NCI-H146 (cell line): Measurements from ENCODE around the gene MARS1.
"Not testable (repeated sequence)": the region's sequence is repeated elsewhere in the genome, so short reads cannot be mapped to it uniquely, and the experiment has no call there.

Source experiments
- DNase-seq: peaks from one replicate; lab custom pipeline; 2025; lab: John Stamatoyannopoulos, UW

MARS1 gene

GRCh38 chr12:57495051-57495701 lies 7.3 kb downstream of the MARS1 start:
- DNase-seq, result not testable (repeated sequence)

- no peak for DNase-seq
Measured at GRCh38 chr12:57496822-57497221, 9.0 kb downstream of the MARS1 start.

DNA sequence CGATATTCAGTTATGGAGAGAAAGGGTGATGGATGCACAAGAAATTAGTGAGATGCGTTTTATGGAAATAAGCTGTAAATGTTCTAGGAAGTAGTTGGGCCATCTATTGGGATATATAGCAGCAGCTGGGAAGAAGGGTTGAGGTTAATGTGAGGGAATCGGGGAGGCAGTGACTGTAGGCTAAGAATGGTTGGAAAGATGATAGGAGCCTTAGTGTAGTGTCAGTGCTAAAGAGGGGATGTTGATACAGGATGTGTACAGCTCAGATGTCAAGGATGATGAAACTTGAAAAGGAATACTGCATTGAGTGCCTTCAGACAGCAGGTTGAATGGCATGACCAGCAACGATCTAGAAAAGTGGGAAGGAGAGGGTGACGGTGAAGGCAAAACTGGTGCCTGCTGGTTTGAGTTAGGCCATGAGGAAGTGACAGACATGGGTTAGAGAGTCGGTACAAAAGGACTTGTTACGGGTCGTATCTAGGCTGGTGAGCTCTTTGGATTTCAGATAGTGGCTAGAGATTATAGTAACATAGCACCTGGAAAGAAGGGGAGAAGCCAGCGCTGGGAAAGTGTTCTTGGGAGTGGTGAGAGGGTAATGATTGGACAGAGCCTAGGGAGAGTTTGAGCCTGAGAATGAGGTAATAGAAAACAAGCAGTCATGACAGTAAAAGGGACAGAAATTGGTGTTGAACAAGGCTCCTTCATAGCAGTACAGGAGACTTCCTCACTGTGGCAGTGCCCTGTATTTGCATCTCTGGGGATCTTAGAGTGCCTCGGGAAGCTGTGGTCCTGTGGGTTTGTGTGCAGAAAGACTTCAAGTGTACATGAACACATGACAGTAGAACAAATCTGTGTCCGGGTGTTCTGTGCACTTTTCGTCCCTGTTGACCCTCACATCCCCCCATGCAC lies 9.6 kb downstream of the MARS1 start:
- DNase-seq, result no peak

DNA sequence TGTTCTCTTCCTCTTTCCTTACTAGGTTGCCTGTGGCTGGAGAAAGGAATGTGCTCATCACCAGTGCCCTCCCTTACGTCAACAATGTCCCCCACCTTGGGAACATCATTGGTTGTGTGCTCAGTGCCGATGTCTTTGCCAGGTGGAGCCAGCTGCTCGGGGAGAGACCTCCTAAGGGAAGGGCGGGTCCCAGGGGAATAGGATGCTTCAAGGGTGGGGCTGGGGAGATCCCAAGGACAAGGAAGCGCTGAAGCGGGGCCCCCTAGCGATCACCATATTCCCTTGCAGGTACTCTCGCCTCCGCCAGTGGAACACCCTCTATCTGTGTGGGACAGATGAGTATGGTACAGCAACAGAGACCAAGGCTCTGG lies 10.2 kb downstream of the MARS1 start:
- no peak for DNase-seq

DNA sequence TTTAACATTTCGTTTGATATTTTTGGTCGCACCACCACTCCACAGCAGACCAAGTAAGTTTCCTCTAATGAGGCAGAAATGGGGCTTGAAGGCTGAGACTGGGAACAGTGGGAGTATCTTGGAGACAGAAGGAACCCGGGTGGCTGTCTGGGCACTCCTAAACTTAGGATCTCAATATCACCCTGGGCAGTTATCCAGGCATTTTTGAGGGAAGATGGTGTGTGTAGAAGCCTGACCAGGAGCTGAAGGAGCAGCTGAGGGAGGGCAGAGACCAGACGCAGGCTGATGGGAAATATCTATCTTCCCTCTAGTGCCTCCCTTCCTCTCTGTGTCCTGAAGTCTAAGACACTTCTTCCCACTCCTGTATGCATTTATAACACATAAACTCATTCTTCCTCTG lies 10.7 kb downstream of the MARS1 start:
- no peak for DNase-seq

- no peak for DNase-seq
Measured at GRCh38 chr12:57500213-57500612, 12.3 kb downstream of the MARS1 start.

GRCh38 chr12:57502311-57502969 lies 14.6 kb downstream of the MARS1 start:
- DNase-seq, result not testable (repeated sequence)

DNA sequence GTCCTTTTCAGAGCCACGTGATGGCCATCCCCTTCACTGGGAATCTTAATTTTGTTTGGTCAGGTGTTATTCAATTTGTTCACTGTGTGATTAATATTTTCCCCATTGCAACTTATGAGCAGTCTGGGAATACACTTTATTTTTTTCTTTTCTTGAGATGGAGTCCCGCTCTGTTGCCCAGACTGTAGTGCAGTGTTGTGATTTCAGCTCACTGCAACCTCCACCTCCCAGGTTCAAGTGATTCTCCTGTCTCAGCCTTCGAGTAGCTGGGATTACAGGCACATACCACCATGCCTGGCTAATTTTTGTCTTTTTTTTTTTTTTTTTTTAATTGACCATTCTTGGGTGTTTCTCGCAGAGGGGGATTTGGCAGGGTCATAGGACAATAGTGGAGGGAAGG lies 18.7 kb downstream of the MARS1 start:
- DNase-seq, result not testable (repeated sequence)

DNA sequence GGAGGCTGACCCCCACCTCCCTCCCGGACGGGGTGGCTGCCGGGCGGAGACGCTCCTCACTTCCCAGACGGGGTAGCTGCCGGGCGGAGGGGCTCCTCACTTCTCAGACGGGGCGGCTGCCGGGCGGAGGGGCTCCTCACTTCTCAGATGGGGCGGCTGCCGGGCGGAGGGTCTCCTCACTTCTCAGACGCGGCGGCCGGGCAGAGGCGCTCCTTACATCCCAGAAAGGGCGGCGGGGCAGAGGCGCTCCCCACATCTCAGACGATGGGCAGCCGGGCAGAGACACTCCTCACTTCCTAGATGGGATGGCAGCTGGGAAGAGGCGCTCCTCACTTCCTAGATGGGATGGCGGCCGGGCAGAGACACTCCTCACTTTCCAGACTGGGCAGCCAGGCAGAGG lies 19.9 kb downstream of the MARS1 start:
- not testable (repeated sequence) for DNase-seq

DNA sequence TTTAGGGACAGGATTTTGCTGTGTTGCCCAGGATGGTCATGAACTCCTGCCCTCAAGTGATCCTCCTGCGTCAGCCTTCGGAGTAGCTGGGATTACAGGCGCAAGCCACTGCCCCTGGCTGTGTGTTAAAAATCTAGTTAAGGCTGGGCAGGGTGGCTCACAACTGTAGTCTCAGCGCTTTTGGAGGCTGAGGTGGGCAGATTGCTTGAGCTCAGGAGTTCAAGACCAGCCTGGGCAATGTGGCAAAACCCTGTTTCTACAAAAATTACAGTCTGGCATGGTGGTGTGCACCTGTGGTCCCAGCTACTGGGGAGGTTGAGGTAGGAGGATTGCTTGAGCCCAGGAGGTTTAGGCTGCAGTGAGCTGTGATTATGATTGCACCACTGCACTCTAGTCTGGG lies 23.3 kb downstream of the MARS1 start:
- no peak for DNase-seq

- DNase-seq, result no peak
Measured at GRCh38 chr12:57511588-57512325, 23.9 kb downstream of the MARS1 start.

DNA sequence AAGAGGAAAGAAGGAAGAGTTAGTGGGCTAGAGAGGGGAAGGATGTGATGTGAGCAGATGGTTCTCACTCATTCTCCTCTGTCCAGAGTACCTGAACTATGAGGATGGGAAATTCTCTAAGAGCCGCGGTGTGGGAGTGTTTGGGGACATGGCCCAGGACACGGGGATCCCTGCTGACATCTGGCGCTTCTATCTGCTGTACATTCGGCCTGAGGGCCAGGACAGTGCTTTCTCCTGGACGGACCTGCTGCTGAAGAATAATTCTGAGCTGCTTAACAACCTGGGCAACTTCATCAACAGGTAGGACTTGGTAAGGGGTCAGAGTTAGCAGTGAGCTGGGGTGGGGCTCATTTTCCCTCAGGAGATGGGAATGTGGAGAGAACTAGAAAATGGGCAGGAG lies 24.8 kb downstream of the MARS1 start:
- no peak for DNase-seq

DNA sequence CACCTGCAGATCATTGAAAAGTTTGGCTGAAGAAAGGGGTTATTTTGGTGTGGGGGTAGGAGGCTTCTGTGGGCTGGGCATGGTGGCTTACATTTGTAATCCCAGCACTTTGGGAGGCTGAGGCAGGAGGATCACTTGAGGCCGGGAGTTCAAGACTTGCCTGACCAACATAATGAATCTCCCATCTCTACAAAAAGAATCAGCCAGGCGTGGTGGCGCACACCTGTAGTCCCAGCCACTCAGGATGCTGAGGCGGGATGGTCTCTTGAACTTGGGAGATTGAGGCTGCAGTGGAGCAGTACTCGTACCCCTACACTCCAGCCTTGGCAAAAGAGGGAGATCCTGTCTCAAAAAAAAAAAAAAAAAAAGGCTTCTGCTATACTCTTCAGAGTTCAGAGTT lies 25.4 kb downstream of the MARS1 start:
- no peak for DNase-seq

DNA sequence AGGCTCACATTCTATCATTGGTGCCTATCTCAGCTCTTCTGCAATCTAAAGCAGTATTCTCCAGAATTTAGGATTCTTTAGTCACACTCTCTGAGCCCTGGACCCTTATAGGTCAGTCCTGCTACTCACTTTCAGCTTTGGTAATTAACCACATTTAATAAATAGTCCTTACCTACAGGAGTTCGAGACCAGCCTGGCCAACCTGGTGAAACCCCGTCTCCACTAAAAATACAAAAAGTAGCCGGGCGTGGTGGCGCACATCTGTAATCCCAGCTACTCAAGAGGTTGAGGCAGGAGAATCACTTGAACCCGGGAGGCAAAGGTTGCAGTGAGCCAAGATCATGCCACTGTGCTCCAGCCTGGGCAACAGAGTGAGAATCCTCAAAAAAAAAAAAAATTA lies 25.8 kb downstream of the MARS1 start:
- not testable (repeated sequence) for DNase-seq

DNA sequence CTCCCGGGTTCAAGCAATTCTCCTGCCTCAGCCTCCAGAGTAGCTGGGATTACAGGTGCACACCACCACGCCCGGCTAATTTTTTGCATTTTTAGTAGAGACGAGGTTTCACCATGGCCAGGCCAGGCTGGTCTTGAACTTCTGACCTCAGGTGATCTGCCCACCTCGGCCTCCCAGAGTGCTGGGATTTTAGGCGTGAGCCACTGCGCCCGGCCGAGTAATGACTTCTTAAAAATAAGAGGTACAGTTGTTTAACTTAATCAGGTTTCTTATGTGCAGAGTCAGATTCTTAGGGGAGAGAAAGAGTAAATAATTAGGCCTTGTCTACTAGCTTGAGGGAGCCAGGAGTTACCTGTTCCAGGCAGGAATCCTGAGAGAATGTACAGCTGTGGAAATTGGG lies 26.4 kb downstream of the MARS1 start:
- DNase-seq, result not testable (repeated sequence)

- DNase-seq, result peak; percentile 37
Measured at GRCh38 chr12:57514720-57515407, 27.0 kb downstream of the MARS1 start.

DNA sequence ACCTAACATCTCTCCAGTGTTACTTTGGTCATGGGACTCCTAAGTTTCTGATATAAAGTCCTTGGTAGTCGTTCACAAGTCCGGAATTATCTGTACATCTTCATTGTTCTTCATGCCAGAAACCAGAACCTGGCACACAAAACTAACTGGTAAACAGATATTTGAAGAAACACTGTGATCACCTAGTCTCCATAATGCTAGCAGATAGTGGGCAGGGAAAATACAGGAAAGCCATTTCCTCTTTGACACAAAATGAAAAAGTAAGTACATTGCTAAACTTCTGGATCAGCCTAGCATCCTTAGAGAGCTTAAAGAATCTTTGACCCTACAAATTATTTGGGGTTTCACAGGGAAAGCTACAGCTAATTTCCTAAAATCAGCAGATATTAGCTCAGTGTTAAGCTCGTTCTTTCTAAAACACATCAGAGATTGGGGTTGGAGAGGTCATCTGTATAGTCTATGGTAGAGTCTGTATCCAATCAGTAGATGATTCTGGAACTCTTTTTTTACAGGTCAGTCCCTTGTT lies 27.6 kb downstream of the MARS1 start:
- DNase-seq, result no peak

DNA sequence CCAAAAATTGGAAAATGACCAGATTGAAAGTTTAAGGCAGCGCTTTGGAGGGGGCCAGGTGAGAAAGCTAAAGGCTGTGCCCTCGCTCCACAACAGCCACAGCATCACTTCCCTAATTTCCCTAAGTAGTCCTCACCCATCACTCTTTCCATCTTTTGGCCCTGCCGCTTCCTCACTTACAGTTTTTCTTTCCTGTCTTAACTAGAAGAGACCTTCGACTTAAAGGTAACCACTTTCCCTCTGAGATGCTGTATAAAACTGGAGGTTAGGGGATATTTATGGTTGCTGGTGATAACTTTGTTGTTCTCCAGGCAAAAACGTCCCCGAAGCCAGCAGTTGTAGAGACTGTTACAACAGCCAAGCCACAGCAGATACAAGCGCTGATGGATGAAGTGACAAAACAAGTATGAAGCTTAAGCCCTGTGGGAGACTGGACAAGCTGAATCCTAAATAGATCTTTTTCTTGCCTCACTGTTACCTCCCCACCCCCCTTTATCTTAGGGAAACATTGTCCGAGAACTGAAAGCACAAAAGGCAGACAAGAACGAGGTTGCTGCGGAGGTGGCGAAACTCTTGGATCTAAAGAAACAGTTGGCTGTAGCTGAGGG lies 28.2 kb downstream of the MARS1 start:
- DNase-seq, result no peak

- DNase-seq, result no peak
Measured at GRCh38 chr12:57516617-57517153, 28.8 kb downstream of the MARS1 start.

- DNase-seq, result no peak
Measured at GRCh38 chr12:57517187-57517586, 29.3 kb downstream of the MARS1 start.

- DNase-seq, result not testable (repeated sequence)
Measured at GRCh38 chr12:57517718-57518117, 29.9 kb downstream of the MARS1 start.
